Retinal pigment epithelial cell (primary cell): ENCODE results near the gene DAB2IP.
"Not testable (repeated sequence)": the region's sequence is repeated elsewhere in the genome, so short reads cannot be mapped to it uniquely, and the experiment has no call there.

Experiments used
- DNase-seq: peaks from one replicate; pipeline ENCODE4 v3.0.0-alpha.2; 2010; ENCODE audit warnings: low read depth
- H3K4me3 ChIP-seq: 2 replicates; pipeline ENCODE4 v1.5.1; 2011; ENCODE audit warnings: mild to moderate bottlenecking, low read length, control low read depth, moderate library complexity
- TF ChIP-seq, protein P1 (sequence below): conservative IDR thresholded peaks from 2 replicates; pipeline ENCODE4 v1.5.1; 2011; ENCODE audit warnings: low read depth, low read length, control low read depth, inconsistent platforms

Gene DAB2IP

DNA sequence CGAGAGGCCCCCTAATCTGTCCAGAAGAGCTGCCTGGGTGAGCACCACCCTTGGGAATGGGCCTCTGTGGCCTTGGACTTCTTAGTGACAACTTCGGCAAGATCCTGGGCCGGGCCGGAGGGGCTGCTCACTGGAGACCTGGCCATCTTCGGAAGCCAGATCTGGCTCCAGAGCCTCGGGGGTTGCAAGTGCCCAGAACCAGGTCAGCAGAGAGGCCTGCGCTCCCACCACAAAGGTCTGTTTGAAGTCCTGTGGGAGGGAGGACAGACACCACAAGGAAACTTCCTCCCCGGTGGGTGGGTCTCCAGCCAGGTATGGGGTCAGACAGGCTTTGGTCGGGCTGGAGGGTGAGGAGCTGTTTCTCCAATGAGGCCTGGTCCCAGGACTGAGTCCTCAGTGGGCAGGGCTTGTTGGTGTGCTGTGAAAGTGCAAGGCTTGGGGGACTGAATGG is 86.1 kb downstream of the DAB2IP start:
- TF ChIP-seq, protein P1, sequence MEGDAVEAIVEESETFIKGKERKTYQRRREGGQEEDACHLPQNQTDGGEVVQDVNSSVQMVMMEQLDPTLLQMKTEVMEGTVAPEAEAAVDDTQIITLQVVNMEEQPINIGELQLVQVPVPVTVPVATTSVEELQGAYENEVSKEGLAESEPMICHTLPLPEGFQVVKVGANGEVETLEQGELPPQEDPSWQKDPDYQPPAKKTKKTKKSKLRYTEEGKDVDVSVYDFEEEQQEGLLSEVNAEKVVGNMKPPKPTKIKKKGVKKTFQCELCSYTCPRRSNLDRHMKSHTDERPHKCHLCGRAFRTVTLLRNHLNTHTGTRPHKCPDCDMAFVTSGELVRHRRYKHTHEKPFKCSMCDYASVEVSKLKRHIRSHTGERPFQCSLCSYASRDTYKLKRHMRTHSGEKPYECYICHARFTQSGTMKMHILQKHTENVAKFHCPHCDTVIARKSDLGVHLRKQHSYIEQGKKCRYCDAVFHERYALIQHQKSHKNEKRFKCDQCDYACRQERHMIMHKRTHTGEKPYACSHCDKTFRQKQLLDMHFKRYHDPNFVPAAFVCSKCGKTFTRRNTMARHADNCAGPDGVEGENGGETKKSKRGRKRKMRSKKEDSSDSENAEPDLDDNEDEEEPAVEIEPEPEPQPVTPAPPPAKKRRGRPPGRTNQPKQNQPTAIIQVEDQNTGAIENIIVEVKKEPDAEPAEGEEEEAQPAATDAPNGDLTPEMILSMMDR, result no peak
- DNase-seq, result no peak

DNA sequence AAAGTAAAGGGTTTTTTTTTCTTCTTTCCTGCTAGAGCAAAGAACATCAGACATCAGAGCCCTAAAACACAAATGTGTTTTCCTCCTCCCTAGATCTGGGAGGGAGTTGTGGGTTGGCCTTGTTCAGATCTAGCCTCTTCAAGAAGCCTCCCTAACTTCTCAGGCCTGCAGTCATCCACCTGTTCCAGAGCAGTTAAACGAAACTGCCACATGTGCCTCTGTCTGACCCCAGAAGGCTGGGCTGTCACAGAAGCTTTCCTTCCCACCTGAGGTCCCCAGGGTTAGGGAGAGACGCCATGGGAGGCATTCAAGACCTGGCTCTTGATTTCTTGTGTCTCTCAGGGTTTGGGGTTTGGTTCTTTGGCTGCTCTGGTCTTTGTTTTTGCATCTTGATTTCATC is 87.0 kb downstream of the DAB2IP start:
- DNase-seq, result no peak

More for the DNA sequence above, 86.1 kb downstream of the DAB2IP start:
- H3K4me3 ChIP-seq, result no peak overlapping the region

DNA sequence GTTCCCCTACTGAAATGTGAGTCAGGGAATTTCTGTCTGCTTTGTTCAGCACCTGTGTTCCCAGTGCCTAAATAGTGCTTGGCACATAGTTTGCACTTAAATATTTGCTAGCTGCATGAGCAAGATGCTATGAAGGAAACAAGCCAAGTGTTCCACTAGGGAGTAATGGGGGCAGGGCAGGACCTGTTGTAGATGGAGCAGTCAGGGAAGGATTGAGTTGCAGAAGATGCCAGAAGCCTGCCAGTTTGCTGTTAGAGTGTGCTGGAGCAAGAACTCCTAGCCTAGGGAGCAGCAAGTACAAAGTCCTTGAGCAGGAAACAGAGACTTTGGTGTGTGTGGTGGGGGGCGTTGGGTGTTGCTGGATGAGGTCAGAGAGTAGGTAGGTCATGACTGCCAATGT is 87.5 kb downstream of the DAB2IP start:
- H3K4me3 ChIP-seq, result no peak overlapping the region
- TF ChIP-seq, protein P1, result no peak
- DNase-seq, result no peak

More for the DNA sequence above, 87.0 kb downstream of the DAB2IP start:
- H3K4me3 ChIP-seq, result no peak overlapping the region
- TF ChIP-seq, protein P1, result no peak

DNA sequence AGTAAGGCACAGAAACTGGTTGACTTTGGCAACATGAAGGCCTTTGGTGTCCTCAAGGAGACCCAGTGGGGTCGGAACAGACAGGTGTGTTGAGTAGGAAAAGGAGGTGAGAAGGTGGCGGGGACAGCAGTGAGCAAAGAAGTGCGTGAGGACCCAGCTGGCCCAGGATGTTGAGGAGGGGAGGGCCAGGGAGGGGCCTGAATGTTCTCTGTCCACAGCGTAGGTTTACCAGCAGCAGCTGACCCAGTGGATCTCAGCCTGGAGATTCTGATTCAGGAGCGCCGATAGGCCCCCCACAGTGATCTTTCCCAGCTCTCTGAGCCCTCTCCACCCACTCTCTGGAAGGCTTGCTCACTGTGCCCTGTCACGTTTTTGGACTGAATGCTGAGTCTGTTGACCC is 88.5 kb downstream of the DAB2IP start:
- TF ChIP-seq, protein P1, result no peak
- no peak overlapping the region for H3K4me3 ChIP-seq
- no peak for DNase-seq

DNA sequence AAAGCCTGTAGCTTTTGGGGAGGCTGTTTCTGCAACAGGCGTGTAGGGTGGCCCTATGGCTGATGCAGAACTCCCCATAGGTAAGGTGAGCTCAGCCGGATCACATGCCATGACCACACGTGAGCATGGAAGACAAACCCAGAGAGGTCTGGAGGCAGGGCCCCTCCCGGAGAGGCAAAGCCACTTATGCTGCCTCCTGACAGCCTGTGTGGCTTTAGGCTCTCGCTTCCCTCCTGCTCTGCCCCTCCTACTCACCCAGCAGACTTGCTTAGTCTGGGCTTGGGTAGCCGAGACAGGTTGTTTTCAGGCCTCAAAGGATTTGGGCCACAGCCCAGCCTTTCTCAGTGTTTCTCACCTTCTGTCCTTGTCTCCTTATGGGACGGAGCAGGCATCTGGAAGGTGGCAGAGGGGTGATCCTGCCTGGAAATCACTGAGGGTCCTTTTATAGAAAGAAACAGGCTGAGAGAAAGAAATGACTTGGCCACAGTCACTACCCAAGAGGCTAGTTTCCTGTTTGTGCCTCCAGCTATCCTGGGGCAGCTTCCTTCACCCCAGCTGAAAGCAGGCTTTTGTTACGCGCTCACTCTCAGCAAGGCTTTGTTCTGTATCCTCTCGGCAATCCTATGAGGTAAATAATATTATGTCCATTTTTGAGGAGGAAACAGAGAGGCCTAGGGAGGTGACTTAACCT is 89.9 kb downstream of the DAB2IP start:
- no peak for DNase-seq
- TF ChIP-seq, protein P1, result no peak
- H3K4me3 ChIP-seq, result no peak overlapping the region

DNA sequence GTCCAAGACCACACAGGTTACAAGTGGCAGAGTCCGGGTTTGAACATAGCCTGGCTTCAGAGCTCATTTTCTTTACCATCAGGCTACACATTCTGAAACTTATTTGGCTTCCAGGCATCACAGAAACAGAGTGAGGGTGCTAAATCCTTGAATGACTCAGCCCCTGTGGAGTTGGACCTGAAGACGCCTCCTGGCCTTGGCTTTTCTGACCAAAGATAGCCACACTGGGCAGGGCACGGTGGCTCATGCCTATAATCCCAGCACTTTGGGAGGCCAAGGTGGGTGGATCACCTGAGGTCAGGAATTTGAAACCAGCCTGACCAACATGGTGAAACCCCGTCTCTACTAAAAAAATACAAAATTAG is 90.5 kb downstream of the DAB2IP start:
- not testable (repeated sequence) for DNase-seq

DNA sequence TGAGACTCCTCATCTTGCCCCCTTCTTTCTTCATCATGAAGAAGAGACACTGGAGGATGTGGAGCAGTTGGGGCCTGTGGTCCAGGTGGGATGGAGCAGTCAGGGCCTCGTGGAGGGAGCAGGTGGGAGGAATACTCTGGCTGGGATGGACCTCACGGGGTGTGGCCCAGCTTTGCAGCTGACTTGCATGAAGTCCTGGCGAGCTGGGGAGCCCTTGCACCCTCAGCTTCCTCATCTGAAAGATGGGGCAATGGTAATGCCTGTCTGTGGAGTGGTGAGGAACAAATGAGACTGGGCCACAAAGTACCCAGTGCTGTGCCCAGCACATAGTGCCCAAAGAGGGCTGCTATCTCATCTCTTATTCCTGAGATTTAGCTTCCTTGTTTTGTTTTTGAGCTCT is 91.5 kb downstream of the DAB2IP start:
- TF ChIP-seq, protein P1, result no peak
- DNase-seq, result no peak
- no peak overlapping the region for H3K4me3 ChIP-seq

More for the DNA sequence above, 90.5 kb downstream of the DAB2IP start:
- not testable (repeated sequence) for H3K4me3 ChIP-seq
